Measurements from ENCODE around the gene MTARC2.

DNA sequence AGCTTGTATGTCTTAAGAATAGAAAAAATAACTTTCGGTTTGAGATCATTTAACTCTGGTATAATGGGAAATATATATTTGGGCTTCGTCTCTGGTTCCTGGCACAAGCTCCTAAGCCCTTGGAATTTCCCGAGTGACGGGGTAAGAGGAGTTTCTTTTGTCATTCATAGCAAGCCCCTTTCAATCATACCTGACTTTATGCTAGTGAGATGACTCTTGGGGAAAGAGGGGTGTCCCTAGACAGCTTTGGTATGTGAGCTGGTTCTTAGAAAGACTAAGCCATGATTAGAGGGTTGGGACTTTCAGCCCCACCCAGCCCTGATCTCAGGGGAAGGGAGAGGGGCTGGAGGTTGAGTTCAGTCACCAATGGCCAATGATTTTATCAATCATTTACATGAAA is 24.7 kb downstream of the MTARC2 start:
- no peak for TF ChIP-seq POLR2A (IDR thresholded peaks at IDR 0.05; ENCODE audit: low read depth)
- TF ChIP-seq, protein P1, sequence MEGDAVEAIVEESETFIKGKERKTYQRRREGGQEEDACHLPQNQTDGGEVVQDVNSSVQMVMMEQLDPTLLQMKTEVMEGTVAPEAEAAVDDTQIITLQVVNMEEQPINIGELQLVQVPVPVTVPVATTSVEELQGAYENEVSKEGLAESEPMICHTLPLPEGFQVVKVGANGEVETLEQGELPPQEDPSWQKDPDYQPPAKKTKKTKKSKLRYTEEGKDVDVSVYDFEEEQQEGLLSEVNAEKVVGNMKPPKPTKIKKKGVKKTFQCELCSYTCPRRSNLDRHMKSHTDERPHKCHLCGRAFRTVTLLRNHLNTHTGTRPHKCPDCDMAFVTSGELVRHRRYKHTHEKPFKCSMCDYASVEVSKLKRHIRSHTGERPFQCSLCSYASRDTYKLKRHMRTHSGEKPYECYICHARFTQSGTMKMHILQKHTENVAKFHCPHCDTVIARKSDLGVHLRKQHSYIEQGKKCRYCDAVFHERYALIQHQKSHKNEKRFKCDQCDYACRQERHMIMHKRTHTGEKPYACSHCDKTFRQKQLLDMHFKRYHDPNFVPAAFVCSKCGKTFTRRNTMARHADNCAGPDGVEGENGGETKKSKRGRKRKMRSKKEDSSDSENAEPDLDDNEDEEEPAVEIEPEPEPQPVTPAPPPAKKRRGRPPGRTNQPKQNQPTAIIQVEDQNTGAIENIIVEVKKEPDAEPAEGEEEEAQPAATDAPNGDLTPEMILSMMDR (IDR thresholded peaks at IDR 0.05) = no peak
- no peak for TF ChIP-seq EP300 (IDR thresholded peaks at IDR 0.05)

All from esophagus muscularis mucosa (tissue), 4 donors.